Measurements from ENCODE around the gene SENP6. TPM values are rescaled to one million over a fixed set of nuclear protein-coding genes. Genes with fewer than 3 reads are reported as not detected.
"Not testable (repeated sequence)": the region's sequence is repeated elsewhere in the genome, so short reads cannot be mapped to it uniquely, and the experiment has no call there.

Gene SENP6
- total and polyA plus RNA-seq, 4 donors: 12.2 to 42.3 (median 26.8) TPM

GRCh38 chr6:75624335-75624734, 22.7 kb downstream of the SENP6 start:
- peaks cover 5 to 29% (median 8%) of the 10 kb centered on the region in 4 donors for H3K4me1 ChIP-seq (ENCODE audit: control insufficient read depth in 4 of 4, insufficient read depth in 4 of 4, low read length in 3 of 4)
- no peaks in the 10 kb centered on the region for H3K9me3 ChIP-seq (ENCODE audit: control insufficient read depth in 4 of 4, low read length in 3 of 4)
- DNase-seq (ENCODE audit: low spot score): no peak
- peaks cover 0 to 6% (median 2%) of the 10 kb centered on the region in 4 donors for H3K36me3 ChIP-seq (ENCODE audit: control insufficient read depth in 4 of 4, insufficient read depth in 3 of 4, low read depth in 1 of 4, low read length in 3 of 4)
- no peaks in the 10 kb centered on the region for H3K27me3 ChIP-seq (ENCODE audit: control insufficient read depth in 4 of 4, insufficient read depth in 4 of 4, low read length in 3 of 4)
- no peak overlapping the region for H3K9ac ChIP-seq (ENCODE audit: low read depth in 1 of 2, low read length in 2 of 2)
- 60% methylated on average over 4 of the region's 4 CpGs for WGBS
- TF ChIP-seq CTCF (IDR thresholded peaks at IDR 0.05; ENCODE audit: low read depth, low read length, missing input control) (no peak), HNF4A (conservative IDR thresholded peaks at IDR 0.05) (peak; percentile 11 to 24)
- H3K4me3 ChIP-seq (ENCODE audit: low read depth in 1 of 3, low read length in 3 of 3): no peak overlapping the region
- no peak overlapping the region for H3K27ac ChIP-seq (ENCODE audit: low read depth in 1 of 2, low read length in 2 of 2)

GRCh38 chr6:75624988-75625387, 23.3 kb downstream of the SENP6 start:
- no peak for DNase-seq (ENCODE audit: low spot score)

GRCh38 chr6:75626561-75626960, 24.9 kb downstream of the SENP6 start:
- H3K36me3 ChIP-seq (ENCODE audit: control insufficient read depth in 4 of 4, insufficient read depth in 3 of 4, low read depth in 1 of 4, low read length in 3 of 4): peaks cover 0 to 6% (median 3%) of the 10 kb centered on the region in 4 donors
- peaks cover under 1 to 20% (median 2%) of the 10 kb centered on the region in 4 donors for H3K4me1 ChIP-seq (ENCODE audit: control insufficient read depth in 4 of 4, insufficient read depth in 4 of 4, low read length in 3 of 4)
- no peak for DNase-seq (ENCODE audit: low spot score)
- H3K4me3 ChIP-seq (ENCODE audit: low read depth in 1 of 3, low read length in 3 of 3): no peak overlapping the region
- TF ChIP-seq FOXA2 (IDR thresholded peaks at IDR 0.05): no peak
- H3K27ac ChIP-seq (ENCODE audit: low read depth in 1 of 2, low read length in 2 of 2): no peak overlapping the region
- H3K9ac ChIP-seq (ENCODE audit: low read depth in 1 of 2, low read length in 2 of 2): no peak overlapping the region
- WGBS: 94% methylated on average over 2 of the region's 2 CpGs
- no peaks in the 10 kb centered on the region for H3K27me3 ChIP-seq (ENCODE audit: control insufficient read depth in 4 of 4, insufficient read depth in 4 of 4, low read length in 3 of 4)
- H3K9me3 ChIP-seq (ENCODE audit: control insufficient read depth in 4 of 4, low read length in 3 of 4): no peaks in the 10 kb centered on the region

More at GRCh38 chr6:75624988-75625387, 23.3 kb downstream of the SENP6 start:
- Histone ChIP-seq H3K4me1 (ENCODE audit: control insufficient read depth in 4 of 4, insufficient read depth in 4 of 4, low read length in 3 of 4) (peaks cover 5 to 25% (median 7%) of the 10 kb centered on the region in 4 donors), H3K9ac (ENCODE audit: low read depth in 1 of 2, low read length in 2 of 2) (no peak overlapping the region), H3K27me3 (ENCODE audit: control insufficient read depth in 4 of 4, insufficient read depth in 4 of 4, low read length in 3 of 4) (no peaks in the 10 kb centered on the region), H3K9me3 (ENCODE audit: control insufficient read depth in 4 of 4, low read length in 3 of 4) (no peaks in the 10 kb centered on the region), H3K27ac (ENCODE audit: low read depth in 1 of 2, low read length in 2 of 2) (no peak overlapping the region), H3K36me3 (ENCODE audit: control insufficient read depth in 4 of 4, insufficient read depth in 3 of 4, low read depth in 1 of 4, low read length in 3 of 4) (peaks cover 0 to 6% (median 2%) of the 10 kb centered on the region in 4 donors), H3K4me3 (ENCODE audit: low read depth in 1 of 3, low read length in 3 of 3) (no peak overlapping the region)
- no peak for TF ChIP-seq FOXA1 (IDR thresholded peaks at IDR 0.05)
- TF ChIP-seq HNF4G (IDR thresholded peaks at IDR 0.05): no peak
- TF ChIP-seq CTCF (IDR thresholded peaks at IDR 0.05; ENCODE audit: low read depth, low read length, missing input control): no peak
- TF ChIP-seq RXRA (IDR thresholded peaks at IDR 0.05): peak in 1 of 2 donors; percentile 20
- TF ChIP-seq TAF1 (conservative IDR thresholded peaks at IDR 0.05): no peak
- peak; percentile 20 to 27 for TF ChIP-seq HNF4A (conservative IDR thresholded peaks at IDR 0.05)
- TF ChIP-seq FOXA2 (IDR thresholded peaks at IDR 0.05): no peak
- WGBS: 46% methylated on average over 7 of the region's 7 CpGs

GRCh38 chr6:75627708-75628107, 26.0 kb downstream of the SENP6 start:
- H3K4me3 ChIP-seq (ENCODE audit: low read depth in 1 of 3, low read length in 3 of 3); H3K36me3 ChIP-seq (ENCODE audit: control insufficient read depth in 4 of 4, insufficient read depth in 3 of 4, low read depth in 1 of 4, low read length in 3 of 4); H3K27ac ChIP-seq (ENCODE audit: low read depth in 1 of 2, low read length in 2 of 2); DNase-seq (ENCODE audit: low spot score); H3K27me3 ChIP-seq (ENCODE audit: control insufficient read depth in 4 of 4, insufficient read depth in 4 of 4, low read length in 3 of 4); H3K9ac ChIP-seq (ENCODE audit: low read depth in 1 of 2, low read length in 2 of 2); H3K9me3 ChIP-seq (ENCODE audit: control insufficient read depth in 4 of 4, low read length in 3 of 4): not testable (repeated sequence)
- WGBS: 95% methylated on average over 9 of the region's 9 CpGs
- H3K4me1 ChIP-seq (ENCODE audit: control insufficient read depth in 4 of 4, insufficient read depth in 4 of 4, low read length in 3 of 4): peaks cover 0 to 12% (median 2%) of the 10 kb centered on the region in 4 donors

Measured in liver (tissue), 9 donors.